Activated naive CD4-positive, alpha-beta T cell treated with anti-CD3 and anti-CD28 coated beads for 36 hours (primary cell): ENCODE data around the gene TM4SF1. TPM values are rescaled to one million over a fixed set of nuclear protein-coding genes. Genes with fewer than 3 reads are reported as not detected.
"Not testable (repeated sequence)": the region's sequence is repeated elsewhere in the genome, so short reads cannot be mapped to it uniquely, and the experiment has no call there.

ENCODE experiments used
- CTCF ChIA-PET: fragments of 350-600 bp; sonication (Branson Sonifier 250); formaldehyde crosslinking; loops from one replicate; lab custom pipeline; 2021; ENCODE audit warnings: antibody characterized with exemption; lab: Charles Lee
- DNase-seq: peaks from one replicate; pipeline ENCODE4 v3.0.0-alpha.2; 2020
- H3K27ac Mint-ChIP-seq: one replicate; pipeline ENCODE4 v1.8.0; 2021; ENCODE audit warnings: mild to moderate bottlenecking, mixed read lengths
- H3K27me3 Mint-ChIP-seq: one replicate; pipeline ENCODE4 v1.8.0; 2021; ENCODE audit warnings: low read depth, mixed read lengths
- H3K36me3 Mint-ChIP-seq: one replicate; pipeline ENCODE4 v1.8.0; 2021; ENCODE audit warnings: low read depth, mixed read lengths
- H3K4me1 Mint-ChIP-seq: one replicate; pipeline ENCODE4 v1.8.0; 2021; ENCODE audit warnings: low read depth, mixed read lengths
- H3K4me3 Mint-ChIP-seq: one replicate; pipeline ENCODE4 v1.8.0; 2021; ENCODE audit warnings: mild to moderate bottlenecking, moderate library complexity, mixed read lengths
- H3K9me3 Mint-ChIP-seq: one replicate; pipeline ENCODE4 v1.8.0; 2021; ENCODE audit warnings: mixed read lengths
- intact Hi-C: fragments of 100-400 bp; cut with micrococcal nuclease; formaldehyde crosslinking; loops from one replicate; pipeline ENCODE4 v1.15.1; 2023
- total RNA-seq, 2 experiments: library from RNA; stranded (reverse); gene quantifications; one replicate each; pipeline ENCODE4 v1.2.3, GENCODE V29; 2021

Gene TM4SF1
- total RNA-seq, 2 experiments from 2014 or later: not detected

DNA sequence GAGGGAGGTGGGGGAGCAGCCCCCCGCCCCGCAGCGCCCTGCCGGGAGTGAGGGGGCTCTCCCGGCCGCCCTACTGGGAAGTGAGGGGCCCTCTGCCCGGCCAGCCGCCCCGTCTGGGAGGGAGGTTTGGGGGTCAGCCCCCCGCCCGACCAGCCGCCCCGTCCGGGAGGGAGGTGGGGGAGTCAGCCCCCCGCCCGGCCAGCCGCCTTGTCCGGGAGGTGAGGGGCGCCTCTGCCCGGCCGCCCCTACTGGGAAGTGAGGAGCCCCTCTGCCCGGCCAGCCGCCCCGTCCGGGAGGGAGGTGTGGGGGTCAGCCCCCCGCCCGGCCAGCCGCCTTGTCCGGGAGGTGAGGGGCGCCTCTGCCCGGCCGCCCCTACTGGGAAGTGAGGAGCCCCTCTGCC lies 2.8 kb upstream of the TM4SF1 start:
- intact Hi-C loops, H3K27ac Mint-ChIP-seq, H3K4me3 Mint-ChIP-seq, CTCF ChIA-PET, H3K4me1 Mint-ChIP-seq, H3K9me3 Mint-ChIP-seq, H3K36me3 Mint-ChIP-seq, DNase-seq: not testable (repeated sequence)
- H3K27me3 Mint-ChIP-seq: peaks cover 11% of the 10 kb centered on the region

DNA sequence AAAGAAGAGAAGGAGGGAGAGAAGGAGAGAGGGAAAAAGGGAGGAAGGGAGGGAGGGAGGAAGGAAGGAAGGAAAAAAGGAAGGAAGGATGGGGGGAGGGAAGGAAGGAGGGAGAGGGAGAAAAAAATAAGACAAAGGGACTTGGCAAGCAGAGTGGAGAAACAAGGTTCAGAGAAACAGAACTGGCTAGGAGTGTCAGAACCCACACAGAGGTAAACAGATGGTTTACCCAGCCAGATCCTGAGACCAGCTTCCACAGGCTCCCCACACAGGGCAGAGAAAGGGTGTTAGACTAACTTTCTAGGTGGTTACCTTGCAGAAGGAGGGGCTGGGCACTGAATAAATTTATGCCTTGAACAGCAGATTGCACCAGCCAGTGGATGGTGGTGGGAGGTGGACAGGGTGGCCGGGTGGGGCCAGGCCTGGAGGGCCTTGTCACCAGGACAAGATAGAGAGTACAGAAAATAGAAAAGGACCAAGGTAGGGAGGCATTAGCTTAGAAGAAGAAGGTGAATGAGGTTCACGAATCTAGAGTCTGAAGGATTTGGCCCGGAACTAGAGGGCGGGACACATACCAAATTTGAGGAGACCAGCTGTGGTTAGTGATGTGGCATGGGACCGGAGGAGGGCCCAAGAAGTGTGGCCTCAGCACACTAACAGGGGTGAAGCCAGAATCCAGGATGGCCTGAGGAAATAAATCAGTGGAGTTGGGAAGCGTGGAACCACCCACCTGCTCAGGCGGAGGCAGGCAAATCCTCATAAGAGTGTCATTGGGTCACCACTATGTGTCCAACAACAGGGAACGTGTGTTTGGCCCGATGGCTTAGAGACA lies 1.2 kb upstream of the TM4SF1 start:
- peaks cover 11% of the 10 kb centered on the region for H3K27me3 Mint-ChIP-seq
- CTCF ChIA-PET: no interaction called here
- no peak overlapping the region for H3K4me3 Mint-ChIP-seq
- intact Hi-C loops: no loop called here
- no peaks in the 10 kb centered on the region for H3K36me3 Mint-ChIP-seq
- H3K9me3 Mint-ChIP-seq: no peaks in the 10 kb centered on the region
- H3K27ac Mint-ChIP-seq: no peak overlapping the region
- no peaks in the 10 kb centered on the region for H3K4me1 Mint-ChIP-seq
- no peak for DNase-seq

DNA sequence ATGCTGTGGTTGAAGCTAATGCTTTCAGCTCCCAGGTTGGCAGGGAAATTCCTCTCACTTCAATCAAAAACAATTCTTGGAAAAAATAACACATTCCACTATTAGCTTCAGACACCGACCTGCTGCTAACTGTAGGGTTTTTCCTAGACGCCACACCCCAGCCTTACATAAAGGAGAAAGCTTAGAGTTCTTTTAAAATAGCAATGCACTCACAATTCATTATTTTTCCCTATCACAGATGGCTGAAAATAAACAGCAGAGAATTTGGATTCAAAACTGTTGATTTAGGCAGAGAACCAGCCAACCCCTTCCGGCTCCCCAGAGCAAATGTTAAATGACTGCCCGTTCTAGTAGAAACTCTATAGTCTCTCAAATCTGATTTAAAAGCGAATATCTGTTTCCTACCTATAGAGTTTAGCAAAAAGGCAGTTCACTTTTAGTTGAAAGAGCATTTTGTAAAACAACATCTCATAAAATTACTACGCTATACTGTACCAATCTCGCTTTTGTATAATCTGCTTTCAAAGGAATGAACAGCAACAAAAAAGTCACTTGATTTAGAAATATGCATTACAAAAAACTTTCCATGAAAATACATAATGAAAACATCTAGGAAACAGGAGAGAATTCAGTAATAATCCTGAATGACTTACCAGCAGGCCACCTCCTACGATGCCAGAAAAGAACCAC lies 586 bp downstream of the TM4SF1 start:
- H3K9me3 Mint-ChIP-seq: no peaks in the 10 kb centered on the region
- H3K4me3 Mint-ChIP-seq: no peak overlapping the region
- H3K27me3 Mint-ChIP-seq: peaks cover 11% of the 10 kb centered on the region
- H3K36me3 Mint-ChIP-seq: no peaks in the 10 kb centered on the region
- intact Hi-C loops: no loop called here
- CTCF ChIA-PET: no interaction called here
- H3K4me1 Mint-ChIP-seq: no peaks in the 10 kb centered on the region
- DNase-seq: no peak
- H3K27ac Mint-ChIP-seq: no peak overlapping the region

DNA sequence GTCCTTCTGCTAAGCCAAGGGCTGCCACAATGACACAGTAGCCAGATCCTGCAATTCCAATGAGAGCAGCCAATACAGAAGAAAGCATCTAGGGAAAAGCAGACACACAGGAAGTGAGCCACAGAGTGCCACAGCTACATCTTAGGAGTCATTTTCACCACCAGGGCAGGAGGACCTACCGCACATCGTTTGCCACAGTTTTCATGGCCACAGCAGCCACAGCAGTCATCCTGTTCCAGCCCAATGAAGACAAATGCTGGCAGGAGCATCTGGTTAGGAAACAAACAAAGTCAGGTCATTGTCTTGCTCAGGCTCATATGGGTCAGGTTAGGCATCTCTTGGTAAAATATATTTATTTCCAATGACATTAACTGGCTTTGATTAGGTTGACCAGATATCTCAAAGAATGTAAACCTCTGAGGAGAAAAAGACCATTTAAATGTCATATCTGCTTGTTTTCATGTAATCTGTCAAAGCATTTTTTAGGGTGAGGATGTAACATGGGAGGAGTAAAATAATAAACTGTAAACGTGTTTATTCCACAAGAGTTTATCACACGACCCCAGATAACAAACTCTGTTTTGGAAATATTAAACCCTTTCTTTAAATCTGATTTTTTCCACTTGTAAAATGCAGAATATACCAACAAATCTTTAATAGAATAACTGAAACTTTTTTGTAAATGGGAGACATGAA lies 1.8 kb downstream of the TM4SF1 start:
- H3K4me3 Mint-ChIP-seq: no peak overlapping the region
- peaks cover 9% of the 10 kb centered on the region for H3K27me3 Mint-ChIP-seq
- no peaks in the 10 kb centered on the region for H3K36me3 Mint-ChIP-seq
- CTCF ChIA-PET: no interaction called here
- no peaks in the 10 kb centered on the region for H3K9me3 Mint-ChIP-seq
- intact Hi-C loops: no loop called here
- H3K27ac Mint-ChIP-seq: no peak overlapping the region
- no peak for DNase-seq
- no peaks in the 10 kb centered on the region for H3K4me1 Mint-ChIP-seq

DNA sequence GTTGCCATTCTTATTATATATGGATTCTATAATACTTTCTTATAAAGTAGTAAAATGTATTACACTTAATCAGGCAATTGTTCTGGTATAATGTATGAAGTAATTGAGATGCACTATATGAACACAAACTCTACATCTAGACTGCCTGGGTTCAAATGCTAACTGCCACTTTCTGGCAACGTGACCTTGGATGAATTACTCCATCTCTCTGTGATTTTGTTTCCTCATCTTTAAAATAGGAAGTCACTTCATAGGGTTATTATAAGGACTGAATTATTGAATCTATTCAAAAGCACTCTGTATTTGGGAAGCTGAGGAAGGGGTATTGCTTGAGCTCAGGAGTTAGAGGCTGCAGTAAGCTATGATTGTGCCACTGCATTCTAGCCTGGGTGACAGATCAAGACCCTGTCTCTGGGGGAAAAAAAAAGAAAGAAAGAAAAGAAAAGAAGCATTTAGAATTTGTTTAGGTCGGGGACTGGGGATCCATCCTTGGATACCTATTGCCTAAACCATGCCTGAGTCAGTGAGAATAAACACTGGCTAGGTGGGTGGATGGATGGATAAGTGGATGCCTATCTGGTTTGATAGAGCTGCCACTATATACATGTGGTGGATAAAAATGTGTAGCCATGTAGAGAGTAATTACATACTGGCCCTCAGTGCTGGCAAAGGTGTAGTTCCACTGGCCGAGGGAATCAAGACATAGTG lies 2.5 kb downstream of the TM4SF1 start:
- CTCF ChIA-PET: no interaction called here
- H3K9me3 Mint-ChIP-seq: no peaks in the 10 kb centered on the region
- H3K27ac Mint-ChIP-seq: no peak overlapping the region
- H3K27me3 Mint-ChIP-seq: peaks cover 16% of the 10 kb centered on the region
- no peaks in the 10 kb centered on the region for H3K36me3 Mint-ChIP-seq
- intact Hi-C loops: no loop called here
- H3K4me1 Mint-ChIP-seq: no peaks in the 10 kb centered on the region
- DNase-seq: no peak
- no peak overlapping the region for H3K4me3 Mint-ChIP-seq

DNA sequence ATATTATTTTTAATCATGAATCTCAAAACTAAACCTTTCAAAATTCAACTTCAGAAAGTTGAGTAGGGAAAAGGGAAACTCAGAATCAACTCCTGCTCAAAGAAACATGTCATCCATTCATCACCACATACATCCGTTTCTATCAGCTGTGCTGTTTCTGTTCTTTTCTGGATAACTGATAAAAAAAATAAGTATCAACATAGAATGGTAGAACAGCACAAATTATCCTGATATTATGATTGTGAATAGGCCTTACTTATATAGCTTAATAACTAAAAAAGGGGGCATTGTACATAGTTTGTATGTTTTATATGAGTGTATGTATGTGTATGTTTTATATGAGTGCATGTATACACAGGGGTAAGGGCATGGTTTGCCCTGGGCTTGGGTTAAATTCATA lies 3.1 kb downstream of the TM4SF1 start:
- DNase-seq: no peak
- intact Hi-C loops: no loop called here
- peaks cover 16% of the 10 kb centered on the region for H3K27me3 Mint-ChIP-seq
- H3K4me1 Mint-ChIP-seq: no peaks in the 10 kb centered on the region
- H3K36me3 Mint-ChIP-seq: no peaks in the 10 kb centered on the region
- CTCF ChIA-PET: no interaction called here
- no peak overlapping the region for H3K4me3 Mint-ChIP-seq
- H3K9me3 Mint-ChIP-seq: no peaks in the 10 kb centered on the region
- H3K27ac Mint-ChIP-seq: no peak overlapping the region

DNA sequence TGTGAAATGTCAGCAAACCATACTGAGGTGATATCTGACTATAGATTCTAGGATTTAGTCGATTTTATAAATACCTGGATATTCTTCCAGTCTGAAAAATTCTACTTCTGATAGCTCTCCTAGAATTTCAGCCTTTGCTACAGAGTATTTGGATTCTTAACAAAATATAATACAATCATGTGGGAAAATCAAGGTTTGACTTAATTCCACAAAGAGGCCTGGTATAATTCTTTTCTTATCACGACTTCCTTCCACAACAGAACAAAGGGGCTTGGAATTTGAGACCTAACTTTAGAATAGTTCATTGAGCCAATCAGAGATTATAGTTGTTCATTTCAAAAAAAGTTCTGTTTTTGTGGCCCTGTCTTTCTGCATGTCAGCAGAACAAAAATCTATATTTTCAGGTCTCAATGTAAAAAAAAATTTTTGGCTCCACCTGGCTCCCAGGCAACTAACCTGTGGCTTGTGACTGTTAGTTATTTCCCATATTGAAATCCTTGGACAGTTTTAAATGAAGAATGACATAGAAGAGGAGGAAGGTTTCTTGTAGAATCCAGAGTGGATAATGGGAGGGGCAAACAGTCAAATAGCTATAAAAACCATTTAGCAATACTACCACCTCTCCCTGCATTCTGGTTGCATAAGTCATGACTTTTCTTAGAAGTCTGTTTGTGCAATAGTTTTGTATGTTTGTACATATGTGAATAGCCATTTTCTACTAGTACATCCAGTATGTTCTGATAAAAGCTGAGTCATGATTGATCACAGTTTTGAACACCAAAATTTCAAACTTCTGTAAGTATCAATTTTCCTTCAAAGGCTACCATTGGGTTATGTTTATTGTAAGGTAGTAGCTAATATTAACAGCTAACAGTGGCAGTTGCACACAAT lies 4.0 kb downstream of the TM4SF1 start:
- DNase-seq: no peak
- Mint-ChIP-seq H3K27me3 (peaks cover 20% of the 10 kb centered on the region), H3K27ac (no peak overlapping the region), H3K36me3 (no peaks in the 10 kb centered on the region), H3K9me3 (no peaks in the 10 kb centered on the region), H3K4me1 (no peaks in the 10 kb centered on the region), H3K4me3 (no peak overlapping the region)
- CTCF ChIA-PET: interaction anchor here (0.6 kb wide), 1 partner anchor 87 kb away, joined by 3 read pairs; no protein-coding TSS in a partner anchor
- intact Hi-C loops: no loop called here

DNA sequence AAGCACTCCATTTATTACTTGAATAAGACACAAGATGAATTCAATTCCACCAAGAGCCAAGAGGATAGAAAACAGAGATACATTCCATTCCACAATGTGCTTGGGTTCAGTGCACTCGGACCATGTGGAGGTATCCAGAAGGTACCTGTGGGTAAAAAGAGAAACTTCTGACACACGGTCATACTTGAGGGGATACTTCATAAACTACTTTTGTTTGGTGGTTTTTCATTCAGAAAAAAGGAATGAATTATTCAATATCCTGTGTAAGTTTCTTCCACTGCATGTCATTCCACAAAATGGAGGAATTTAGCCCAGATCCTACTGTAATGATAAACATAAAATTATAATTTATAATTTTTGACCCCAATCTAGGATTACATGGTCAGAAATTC lies 5.7 kb downstream of the TM4SF1 start:
- DNase-seq: no peak
- H3K4me1 Mint-ChIP-seq: peaks cover 7% of the 10 kb centered on the region
- H3K27ac Mint-ChIP-seq: no peak overlapping the region
- peaks cover 16% of the 10 kb centered on the region for H3K27me3 Mint-ChIP-seq
- no peak overlapping the region for H3K4me3 Mint-ChIP-seq
- CTCF ChIA-PET: no interaction called here
- H3K9me3 Mint-ChIP-seq: no peaks in the 10 kb centered on the region
- intact Hi-C loops: no loop called here
- no peaks in the 10 kb centered on the region for H3K36me3 Mint-ChIP-seq

DNA sequence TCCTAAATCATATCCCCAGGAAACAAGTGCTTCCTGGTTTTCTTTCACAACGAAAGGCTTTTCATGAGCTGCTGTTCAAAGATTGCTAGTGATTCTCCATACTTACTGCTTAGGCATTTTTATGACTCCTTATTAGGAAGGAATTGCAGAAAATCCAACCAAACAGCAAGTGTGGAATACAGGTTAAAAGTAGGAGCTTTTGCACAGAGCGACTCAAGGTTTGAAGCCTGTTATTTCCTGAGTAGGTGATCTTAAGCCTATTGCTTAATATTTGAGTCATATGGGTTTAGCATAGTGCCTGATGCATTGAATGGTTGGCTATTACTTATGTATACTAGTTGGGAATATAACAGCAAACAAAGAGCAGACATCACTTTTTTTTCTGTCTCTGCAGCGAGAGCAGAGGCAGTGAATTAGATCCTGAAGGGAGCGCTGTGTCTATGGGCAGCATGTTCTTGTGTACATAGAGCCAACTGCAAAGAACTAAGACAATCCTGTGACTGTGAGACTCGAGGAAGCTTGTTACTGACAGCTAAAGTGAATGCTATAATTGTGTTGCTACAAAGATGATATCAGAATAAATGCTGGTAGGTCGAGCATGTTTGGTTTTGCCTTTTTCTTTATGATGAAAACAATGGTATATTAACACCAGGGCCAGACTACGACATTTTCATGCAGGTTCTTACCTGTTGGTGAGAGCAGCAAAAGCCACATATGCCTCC lies 6.3 kb downstream of the TM4SF1 start:
- Mint-ChIP-seq H3K36me3 (no peaks in the 10 kb centered on the region), H3K27ac (no peak overlapping the region), H3K4me1 (peaks cover 8% of the 10 kb centered on the region), H3K27me3 (peaks cover 15% of the 10 kb centered on the region), H3K4me3 (no peak overlapping the region), H3K9me3 (no peaks in the 10 kb centered on the region)
- CTCF ChIA-PET: no interaction called here
- intact Hi-C loops: no loop called here
- DNase-seq: no peak

DNA sequence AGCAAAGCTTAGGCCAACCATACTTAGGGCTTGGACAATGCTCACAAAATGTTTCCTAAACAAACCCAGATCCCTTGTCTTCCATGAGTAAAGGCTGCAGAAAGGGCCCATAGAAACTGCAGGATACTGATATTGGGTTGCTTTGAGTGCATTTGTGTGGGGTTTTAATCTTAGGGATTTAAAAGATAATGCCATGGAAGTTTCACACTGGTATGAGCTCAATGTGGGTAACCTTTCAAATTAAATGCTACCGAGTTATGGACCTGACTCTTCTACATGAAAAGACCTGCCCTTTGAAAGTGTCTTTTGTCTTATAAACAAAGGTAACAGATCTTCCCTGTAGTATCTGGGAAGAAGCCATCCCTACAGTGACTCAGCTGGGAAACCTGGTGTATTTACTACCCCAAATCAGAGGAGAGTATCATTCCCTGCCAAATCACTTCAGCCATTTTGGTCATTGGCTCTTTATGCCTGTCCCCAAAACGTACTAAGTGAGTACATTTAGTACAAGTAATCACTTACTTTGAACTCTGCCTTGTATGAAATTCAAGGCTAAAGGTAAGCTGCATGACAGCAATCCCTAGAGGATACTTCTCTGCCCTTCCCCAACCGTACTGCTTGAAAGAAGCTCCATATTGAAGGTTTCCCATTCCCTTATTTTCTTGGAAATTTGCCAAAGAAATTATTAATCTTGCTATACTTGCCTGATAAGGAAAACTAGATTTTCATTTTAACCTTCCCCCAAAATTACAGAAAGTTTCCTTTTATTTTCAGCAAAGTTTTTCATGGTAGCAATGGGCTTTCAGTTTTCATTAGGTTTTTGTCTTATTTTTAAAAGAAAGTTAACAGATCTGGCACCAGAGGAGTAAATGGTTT lies 7.2 kb downstream of the TM4SF1 start:
- intact Hi-C loops: no loop called here
- CTCF ChIA-PET: no interaction called here

More for the DNA sequence above, 7.2 kb downstream of the TM4SF1 start:
- no peak for DNase-seq
- Mint-ChIP-seq H3K4me3 (no peak overlapping the region), H3K36me3 (no peaks in the 10 kb centered on the region), H3K4me1 (peaks cover 8% of the 10 kb centered on the region), H3K27ac (no peak overlapping the region), H3K9me3 (no peaks in the 10 kb centered on the region), H3K27me3 (peaks cover 15% of the 10 kb centered on the region)
